ENCODE measurements around the gene ALOX5AP. TPM values are rescaled to one million over a fixed set of nuclear protein-coding genes. Genes with fewer than 3 reads are reported as not detected.

The ALOX5AP gene
- polyA plus RNA-seq, 2 of the 4 experiments (the other 2 are of a cell fraction), result 2.3 to 2.8 TPM

DNA sequence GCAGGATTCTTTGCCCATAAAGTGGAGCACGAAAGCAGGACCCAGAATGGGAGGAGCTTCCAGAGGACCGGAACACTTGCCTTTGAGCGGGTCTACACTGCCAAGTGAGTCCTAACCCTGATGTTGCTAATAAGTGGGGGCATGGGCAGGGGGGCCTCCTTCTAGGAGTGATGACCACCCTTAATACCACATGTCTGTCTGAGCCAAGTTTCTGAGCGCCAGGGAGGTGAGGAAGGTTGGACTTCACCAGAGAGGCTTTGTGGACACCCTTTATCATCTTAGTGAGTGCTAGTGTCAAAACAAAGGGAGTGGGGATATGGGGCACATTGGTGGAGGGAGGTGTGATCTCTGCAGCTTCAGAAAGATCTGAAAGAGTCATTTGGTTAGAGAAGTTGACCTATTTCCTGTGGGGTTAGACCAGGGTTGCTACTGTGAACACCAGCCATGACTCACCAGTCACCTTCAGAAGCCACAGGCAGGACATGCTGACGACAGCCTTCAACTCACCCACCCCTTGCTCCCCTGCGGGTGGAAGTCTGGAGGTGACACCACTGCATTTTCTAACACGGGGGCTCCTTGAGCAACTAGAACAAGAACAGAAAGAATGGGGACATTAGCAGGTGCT lies 8.8 kb downstream of the ALOX5AP start:
- DNase-seq (ENCODE audit: low read depth in 1 of 2, low spot score in 1 of 2), result peak; percentile 25 to 35
- CTCF ChIA-PET, result interaction anchor here (0.6 to 1.6 kb wide), 7 partner anchors 9 to 59 kb away, joined by 3 to 8 read pairs (median 4); no protein-coding TSS in a partner anchor
- peak; percentile 28 to 46; a peak in 4 of 6 replicates for ATAC-seq
- POLR2A ChIA-PET, result interaction anchor here (1.2 to 1.5 kb wide), 4 partner anchors 25 to 127 kb away, joined by 3 to 7 read pairs (median 4); partner anchors contain the start of gene USPL1
- H3K27ac ChIP-seq, result peak overlapping the region; percentile 90 to 94
- peak overlapping the region; percentile 23; the same call in 2 of the 3 replicates for H3K4me3 ChIP-seq
- H3K4me1 ChIP-seq, result peaks cover 70% of the 10 kb centered on the region
- no peaks in the 10 kb centered on the region for H3K9me3 ChIP-seq
- no peak for TF ChIP-seq GATA3 (IDR thresholded peaks at IDR 0.05; ENCODE audit: borderline replicate concordance)
- no peak for TF ChIP-seq BHLHE40 (IDR thresholded peaks at IDR 0.05; ENCODE audit: low read depth, low read length)
- TF ChIP-seq, protein P1, sequence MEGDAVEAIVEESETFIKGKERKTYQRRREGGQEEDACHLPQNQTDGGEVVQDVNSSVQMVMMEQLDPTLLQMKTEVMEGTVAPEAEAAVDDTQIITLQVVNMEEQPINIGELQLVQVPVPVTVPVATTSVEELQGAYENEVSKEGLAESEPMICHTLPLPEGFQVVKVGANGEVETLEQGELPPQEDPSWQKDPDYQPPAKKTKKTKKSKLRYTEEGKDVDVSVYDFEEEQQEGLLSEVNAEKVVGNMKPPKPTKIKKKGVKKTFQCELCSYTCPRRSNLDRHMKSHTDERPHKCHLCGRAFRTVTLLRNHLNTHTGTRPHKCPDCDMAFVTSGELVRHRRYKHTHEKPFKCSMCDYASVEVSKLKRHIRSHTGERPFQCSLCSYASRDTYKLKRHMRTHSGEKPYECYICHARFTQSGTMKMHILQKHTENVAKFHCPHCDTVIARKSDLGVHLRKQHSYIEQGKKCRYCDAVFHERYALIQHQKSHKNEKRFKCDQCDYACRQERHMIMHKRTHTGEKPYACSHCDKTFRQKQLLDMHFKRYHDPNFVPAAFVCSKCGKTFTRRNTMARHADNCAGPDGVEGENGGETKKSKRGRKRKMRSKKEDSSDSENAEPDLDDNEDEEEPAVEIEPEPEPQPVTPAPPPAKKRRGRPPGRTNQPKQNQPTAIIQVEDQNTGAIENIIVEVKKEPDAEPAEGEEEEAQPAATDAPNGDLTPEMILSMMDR (IDR thresholded peaks at IDR 0.05), result no peak
- TF ChIP-seq, protein P2, sequence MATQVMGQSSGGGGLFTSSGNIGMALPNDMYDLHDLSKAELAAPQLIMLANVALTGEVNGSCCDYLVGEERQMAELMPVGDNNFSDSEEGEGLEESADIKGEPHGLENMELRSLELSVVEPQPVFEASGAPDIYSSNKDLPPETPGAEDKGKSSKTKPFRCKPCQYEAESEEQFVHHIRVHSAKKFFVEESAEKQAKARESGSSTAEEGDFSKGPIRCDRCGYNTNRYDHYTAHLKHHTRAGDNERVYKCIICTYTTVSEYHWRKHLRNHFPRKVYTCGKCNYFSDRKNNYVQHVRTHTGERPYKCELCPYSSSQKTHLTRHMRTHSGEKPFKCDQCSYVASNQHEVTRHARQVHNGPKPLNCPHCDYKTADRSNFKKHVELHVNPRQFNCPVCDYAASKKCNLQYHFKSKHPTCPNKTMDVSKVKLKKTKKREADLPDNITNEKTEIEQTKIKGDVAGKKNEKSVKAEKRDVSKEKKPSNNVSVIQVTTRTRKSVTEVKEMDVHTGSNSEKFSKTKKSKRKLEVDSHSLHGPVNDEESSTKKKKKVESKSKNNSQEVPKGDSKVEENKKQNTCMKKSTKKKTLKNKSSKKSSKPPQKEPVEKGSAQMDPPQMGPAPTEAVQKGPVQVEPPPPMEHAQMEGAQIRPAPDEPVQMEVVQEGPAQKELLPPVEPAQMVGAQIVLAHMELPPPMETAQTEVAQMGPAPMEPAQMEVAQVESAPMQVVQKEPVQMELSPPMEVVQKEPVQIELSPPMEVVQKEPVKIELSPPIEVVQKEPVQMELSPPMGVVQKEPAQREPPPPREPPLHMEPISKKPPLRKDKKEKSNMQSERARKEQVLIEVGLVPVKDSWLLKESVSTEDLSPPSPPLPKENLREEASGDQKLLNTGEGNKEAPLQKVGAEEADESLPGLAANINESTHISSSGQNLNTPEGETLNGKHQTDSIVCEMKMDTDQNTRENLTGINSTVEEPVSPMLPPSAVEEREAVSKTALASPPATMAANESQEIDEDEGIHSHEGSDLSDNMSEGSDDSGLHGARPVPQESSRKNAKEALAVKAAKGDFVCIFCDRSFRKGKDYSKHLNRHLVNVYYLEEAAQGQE (IDR thresholded peaks at IDR 0.05), result no peak
- no peak for TF ChIP-seq ESRRA (IDR thresholded peaks at IDR 0.05; ENCODE audit: borderline replicate concordance, low read length)
- TF ChIP-seq HEYL (CRISPR knock-in tag; IDR thresholded peaks at IDR 0.05), result no peak
- TF ChIP-seq MAZ (IDR thresholded peaks at IDR 0.05; ENCODE audit: borderline replicate concordance, low read depth, low read length), result no peak
- no peak for TF ChIP-seq ZNF302 (CRISPR knock-in tag; IDR thresholded peaks at IDR 0.05)
- 29% methylated on average over 7 of the region's 7 CpGs for WGBS (ENCODE audit: missing lambda C conversion rate)
- peak overlapping the region; percentile 86 for H3K4me2 ChIP-seq
- no peak for FAIRE-seq

DNA sequence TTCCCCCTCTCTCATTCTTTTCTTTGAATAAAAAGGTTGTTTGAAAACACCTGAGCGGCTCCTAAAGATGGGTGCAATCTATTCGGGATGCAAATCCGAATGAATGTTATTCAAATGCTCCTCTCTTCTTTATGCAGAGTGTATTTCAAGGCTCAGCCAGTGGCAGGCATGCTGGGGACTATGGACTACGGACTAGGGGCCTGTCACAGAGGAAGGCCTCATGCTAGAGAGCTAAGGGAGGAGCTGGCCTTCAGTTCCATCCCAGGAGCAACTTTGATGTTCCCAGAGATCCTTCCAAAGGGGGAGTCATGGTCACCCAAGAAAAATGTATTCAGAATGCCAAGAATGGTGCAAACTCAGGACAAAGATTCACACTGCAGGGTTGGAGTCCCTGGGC lies 9.3 kb downstream of the ALOX5AP start:
- TF ChIP-seq NFE2L2 (conservative IDR thresholded peaks at IDR 0.05; ENCODE audit: low read length) (no peak), CBX8 (IDR thresholded peaks at IDR 0.05) (no peak), ZSCAN20 (CRISPR knock-in tag; IDR thresholded peaks at IDR 0.05) (no peak), HOXA7 (CRISPR knock-in tag; IDR thresholded peaks at IDR 0.05) (no peak), EHMT2 (IDR thresholded peaks at IDR 0.05; ENCODE audit: low read depth) (no peak), NR3C1 (IDR thresholded peaks at IDR 0.05) (no peak), ZNF302 (CRISPR knock-in tag; IDR thresholded peaks at IDR 0.05) (no peak), CEBPB (IDR thresholded peaks at IDR 0.05) (no peak), FOSL2 (IDR thresholded peaks at IDR 0.05) (no peak), FOSL2 (CRISPR knock-in tag; IDR thresholded peaks at IDR 0.05) (no peak), KDM1A (IDR thresholded peaks at IDR 0.05; ENCODE audit: low read depth) (no peak), HOXB13 (CRISPR knock-in tag; IDR thresholded peaks at IDR 0.05; ENCODE audit: low read depth) (no peak), RARB (CRISPR knock-in tag; IDR thresholded peaks at IDR 0.05) (no peak), TP53 (CRISPR knock-in tag; IDR thresholded peaks at IDR 0.05) (no peak)
- TF ChIP-seq, protein P3, sequence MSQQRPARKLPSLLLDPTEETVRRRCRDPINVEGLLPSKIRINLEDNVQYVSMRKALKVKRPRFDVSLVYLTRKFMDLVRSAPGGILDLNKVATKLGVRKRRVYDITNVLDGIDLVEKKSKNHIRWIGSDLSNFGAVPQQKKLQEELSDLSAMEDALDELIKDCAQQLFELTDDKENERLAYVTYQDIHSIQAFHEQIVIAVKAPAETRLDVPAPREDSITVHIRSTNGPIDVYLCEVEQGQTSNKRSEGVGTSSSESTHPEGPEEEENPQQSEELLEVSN (IDR thresholded peaks at IDR 0.05; ENCODE audit: borderline replicate concordance, low read depth), result no peak
- WGBS (ENCODE audit: missing lambda C conversion rate), result 89% methylated on average over 4 of the region's 4 CpGs
- POLR2A ChIA-PET, result no interaction called here
- Histone ChIP-seq H3K4me2 (peak overlapping the region; percentile 86), H3K4me3 (peak overlapping the region; percentile 11; the same call in 1 of the 3 replicates), H3K9me3 (no peaks in the 10 kb centered on the region), H3K4me1 (peaks cover 65% of the 10 kb centered on the region), H3K27ac (peak overlapping the region; percentile 90 to 94)
- no peak for ATAC-seq
- no peak for DNase-seq (ENCODE audit: low read depth in 1 of 2, low spot score in 1 of 2)
- no peak for FAIRE-seq
- CTCF ChIA-PET, result interaction anchor here (1.6 kb wide), 1 partner anchor 48 kb away, joined by 8 read pairs; no protein-coding TSS in a partner anchor

Data from A549 (cell line).